Measurements from ENCODE around the gene C6orf47. TPM values are rescaled to one million over a fixed set of nuclear protein-coding genes. Genes with fewer than 3 reads are reported as not detected.
A peak's percentile ranks its signal among the peaks of the same experiment; 100 is the strongest.

Gene C6orf47
- total and polyA plus RNA-seq, 2 of the 13 experiments (the other 11 are each of a cell fraction or from before 2014, with no cell fraction given) = 1.7 to 18.1 TPM

- TF ChIP-seq ZNF766 (CRISPR knock-in tag; IDR thresholded peaks at IDR 0.05; ENCODE audit: borderline replicate concordance) (peak; percentile 87; the same call in 1 of the 2 replicates), CAMTA2 (CRISPR knock-in tag; IDR thresholded peaks at IDR 0.05; ENCODE audit: borderline replicate concordance) (peak; percentile 97; the same call in 1 of the 2 replicates), ZBTB2 (CRISPR knock-in tag; IDR thresholded peaks at IDR 0.05; ENCODE audit: low read depth) (peak; percentile 46; the same call in 1 of the 2 replicates), ZNF691 (CRISPR knock-in tag; IDR thresholded peaks at IDR 0.05; ENCODE audit: borderline replicate concordance, low read depth) (peak; percentile 56; the same call in 1 of the 2 replicates), PAXIP1 (CRISPR knock-in tag; conservative IDR thresholded peaks at IDR 0.05) (peak; percentile 57; the same call in 1 of the 2 replicates), SMYD3 (CRISPR knock-in tag; IDR thresholded peaks at IDR 0.05) (no peak; the same call in 1 of the 2 replicates), ZNF839 (CRISPR knock-in tag; IDR thresholded peaks at IDR 0.05; ENCODE audit: borderline replicate concordance) (peak; percentile 89; the same call in 1 of the 2 replicates), ZNF431 (CRISPR knock-in tag; IDR thresholded peaks at IDR 0.05; ENCODE audit: borderline replicate concordance, low read depth) (no peak; the same call in 1 of the 2 replicates), HNRNPL (IDR thresholded peaks at IDR 0.05; ENCODE audit: low read depth, low read length) (no peak), ZNF781 (CRISPR knock-in tag; IDR thresholded peaks at IDR 0.05; ENCODE audit: borderline replicate concordance, not compliant biosample characterization) (no peak), KAT2B (IDR thresholded peaks at IDR 0.05; ENCODE audit: borderline replicate concordance, low read depth, low read length) (no peak), HNF1A (IDR thresholded peaks at IDR 0.05; ENCODE audit: low read depth) (no peak), HNF1A (CRISPR knock-in tag; IDR thresholded peaks at IDR 0.05; ENCODE audit: borderline replicate concordance) (peak; percentile 67; the same call in 1 of the 2 replicates), HINFP (CRISPR knock-in tag; IDR thresholded peaks at IDR 0.05; ENCODE audit: low read depth) (peak; percentile 68)
Observed at GRCh38 chr6:31660381-31661261, at the start of gene C6orf47 (continued).

All from HepG2 (cell line).